Endodermal cell (in vitro differentiated cells): ENCODE results near the gene SND1. TPM values are rescaled to one million over a fixed set of nuclear protein-coding genes. Genes with fewer than 3 reads are reported as not detected.
A peak's percentile ranks its signal among the peaks of the same experiment; 100 is the strongest.

Experiments
- DNase-seq: peaks from one replicate; pipeline ENCODE4 v3.0.0-alpha.2; 2017
- H3K27ac ChIP-seq: 2 replicates; pipeline ENCODE4 v1.5.1; 2013; ENCODE audit warnings: mild to moderate bottlenecking, low read depth, low read length, moderate library complexity
- H3K27me3 ChIP-seq: 2 replicates; pipeline ENCODE4 v1.6.1; 2013; ENCODE audit warnings: mild to moderate bottlenecking, low read length, moderate library complexity; ENCODE audit not compliant: insufficient read depth, control insufficient read depth, poor library complexity, severe bottlenecking
- H3K36me3 ChIP-seq: 2 replicates; pipeline ENCODE4 v1.7.0; 2013; ENCODE audit warnings: mild to moderate bottlenecking, low read length, moderate library complexity; ENCODE audit not compliant: control insufficient read depth, insufficient read depth
- H3K4me1 ChIP-seq: one replicate; pipeline ENCODE4 v1.7.0; 2013; ENCODE audit warnings: low read length; ENCODE audit not compliant: control insufficient read depth, insufficient read depth
- H3K4me3 ChIP-seq: 2 replicates; pipeline ENCODE4 v1.5.1; 2013; ENCODE audit warnings: mild to moderate bottlenecking, low read length, moderate library complexity
- H3K9ac ChIP-seq: 2 replicates; pipeline ENCODE4 v1.6.1; 2013; ENCODE audit warnings: mild to moderate bottlenecking, low read length, moderate library complexity; ENCODE audit not compliant: poor library complexity, severe bottlenecking; ENCODE audit errors: extremely low read depth
- H3K9me3 ChIP-seq: 2 replicates; pipeline ENCODE4 v1.6.1; 2013; ENCODE audit warnings: mild to moderate bottlenecking, low read length, moderate library complexity; ENCODE audit not compliant: control insufficient read depth
- H3K27ac Mint-ChIP-seq: 2 replicates; pipeline ENCODE4 v1.8.0; 2020; ENCODE audit warnings: mixed read lengths
- H3K27me3 Mint-ChIP-seq: 2 replicates; pipeline ENCODE4 v1.8.0; 2021; ENCODE audit warnings: mild to moderate bottlenecking, mixed read lengths; ENCODE audit not compliant: insufficient read depth
- H3K36me3 Mint-ChIP-seq: 2 replicates; pipeline ENCODE4 v1.8.0; 2020; ENCODE audit warnings: low read depth, mixed read lengths
- H3K4me1 Mint-ChIP-seq: 2 replicates; pipeline ENCODE4 v1.8.0; 2020; ENCODE audit warnings: mixed read lengths
- H3K4me3 Mint-ChIP-seq: 2 replicates; pipeline ENCODE4 v1.8.0; 2020; ENCODE audit warnings: mild to moderate bottlenecking, moderate library complexity, mixed read lengths
- H3K9me3 Mint-ChIP-seq: 2 replicates; pipeline ENCODE4 v1.8.0; 2020; ENCODE audit warnings: mild to moderate bottlenecking, mixed read lengths
- CTCF ChIP-seq: fragments of 200-600 bp; sonication (generic); conservative IDR thresholded peaks from 2 replicates; pipeline ENCODE4 v1.5.0; 2021; ENCODE audit warnings: antibody characterized with exemption, mild to moderate bottlenecking
- WGBS, 2 experiments: methylation state at CpG; one replicate each; pipeline versions ENCODE4 v1.1.5 to v1.1.7; 2013; ENCODE audit warnings: missing lambda C conversion rate in 2 of 2, mixed read lengths in 1 of 2; ENCODE audit not compliant: insufficient coverage in 1 of 2, insufficient read length in 1 of 2; 5-methylcytosine and 5-hydroxymethylcytosine counted together
- total RNA-seq, 2 donors: library from RNA; stranded (reverse); fragmentation: NEBNext Ultra II Directional in 1 of 2; extraction: Animal tissue kit (Norgen Biotek cat#: 25700) in 1 of 2; gene quantifications; 2 replicates in 1 of 2; 3 replicates in 1 of 2; pipeline ENCODE4 v1.2.1, GENCODE V29; 2021

The SND1 gene
- total RNA-seq, 2 donors from 2014 or later: 240 to 267 TPM

DNA sequence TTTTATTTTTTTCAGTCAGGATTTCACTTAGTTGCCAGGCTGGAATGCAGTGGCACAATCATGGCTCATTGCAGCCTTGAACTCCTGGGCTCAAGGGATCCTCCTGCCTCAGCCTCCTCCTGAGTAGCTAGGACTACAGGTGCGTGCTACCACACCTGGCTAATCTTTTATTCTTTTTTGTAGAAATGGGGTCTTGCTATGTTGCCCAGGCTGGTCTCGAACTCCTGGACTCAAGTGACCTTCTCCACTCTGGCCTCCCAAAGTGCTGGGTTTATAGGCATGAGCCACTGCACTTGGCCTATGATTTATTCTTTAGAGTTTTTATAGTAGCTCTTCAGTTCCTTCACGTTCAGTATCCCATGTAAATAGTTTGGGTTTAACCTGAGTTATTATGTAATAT, 5.5 kb downstream of the SND1 start:
- no peak overlapping the region for H3K9ac ChIP-seq
- Mint-ChIP-seq H3K36me3 (peaks cover 24% of the 10 kb centered on the region), H3K4me3 (no peak overlapping the region), H3K4me1 (peaks cover 29% of the 10 kb centered on the region), H3K27me3 (no peaks in the 10 kb centered on the region), H3K27ac (no peak overlapping the region), H3K9me3 (no peaks in the 10 kb centered on the region)
- DNase-seq: no peak
- peaks cover 3% of the 10 kb centered on the region for H3K4me1 ChIP-seq
- peaks cover 64% of the 10 kb centered on the region for H3K36me3 ChIP-seq
- no peaks in the 10 kb centered on the region for H3K27me3 ChIP-seq
- no peaks in the 10 kb centered on the region for H3K9me3 ChIP-seq
- no peak for TF ChIP-seq CTCF
- WGBS, 2 experiments: 92 to 98% methylated on average over 2 to 3 of the region's 3 CpGs
- H3K4me3 ChIP-seq: no peak overlapping the region
- H3K27ac ChIP-seq: no peak overlapping the region

DNA sequence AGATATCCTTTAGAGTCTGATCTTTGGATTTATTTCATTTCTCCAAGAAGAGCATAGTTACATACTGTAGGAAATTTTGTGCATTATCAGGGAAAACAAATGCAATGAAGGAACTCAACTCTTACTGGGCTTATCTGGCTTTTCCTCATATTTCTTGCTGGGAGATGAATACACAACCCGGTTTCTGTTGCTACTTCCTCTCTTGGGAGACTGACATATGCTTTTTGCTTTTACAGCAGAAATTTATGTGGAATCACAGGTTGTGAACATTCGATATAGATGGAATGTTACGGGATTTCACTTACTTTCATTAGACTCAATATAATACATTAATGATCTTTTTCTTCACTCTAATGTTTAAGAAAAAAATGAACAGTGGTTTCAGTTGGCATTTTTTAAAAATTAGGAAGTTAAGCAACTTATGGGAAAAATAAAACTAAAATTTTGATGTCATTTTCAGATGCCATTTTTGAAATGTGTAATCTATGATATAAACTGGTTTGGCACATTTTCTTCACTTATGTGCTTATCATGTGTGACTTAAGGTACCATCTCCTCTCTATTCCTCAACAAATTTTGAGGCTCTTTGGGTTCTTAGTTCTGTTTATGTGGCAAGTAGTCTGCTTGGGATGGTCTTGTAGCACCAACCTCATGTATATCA, 7.1 kb downstream of the SND1 start:
- H3K4me1 Mint-ChIP-seq: peaks cover 29% of the 10 kb centered on the region
- no peak for TF ChIP-seq CTCF
- Histone ChIP-seq H3K27me3 (no peaks in the 10 kb centered on the region), H3K9ac (no peak overlapping the region), H3K4me3 (no peak overlapping the region), H3K9me3 (no peaks in the 10 kb centered on the region), H3K4me1 (peaks cover 3% of the 10 kb centered on the region), H3K27ac (no peak overlapping the region), H3K36me3 (peaks cover 66% of the 10 kb centered on the region)
- H3K27ac Mint-ChIP-seq: no peak overlapping the region
- H3K9me3 Mint-ChIP-seq: no peaks in the 10 kb centered on the region
- DNase-seq: no peak
- WGBS, 2 experiments: 95 to 100% methylated on average over 1 to 3 of the region's 3 CpGs
- H3K4me3 Mint-ChIP-seq: no peak overlapping the region
- peaks cover 31% of the 10 kb centered on the region for H3K36me3 Mint-ChIP-seq
- no peaks in the 10 kb centered on the region for H3K27me3 Mint-ChIP-seq

DNA sequence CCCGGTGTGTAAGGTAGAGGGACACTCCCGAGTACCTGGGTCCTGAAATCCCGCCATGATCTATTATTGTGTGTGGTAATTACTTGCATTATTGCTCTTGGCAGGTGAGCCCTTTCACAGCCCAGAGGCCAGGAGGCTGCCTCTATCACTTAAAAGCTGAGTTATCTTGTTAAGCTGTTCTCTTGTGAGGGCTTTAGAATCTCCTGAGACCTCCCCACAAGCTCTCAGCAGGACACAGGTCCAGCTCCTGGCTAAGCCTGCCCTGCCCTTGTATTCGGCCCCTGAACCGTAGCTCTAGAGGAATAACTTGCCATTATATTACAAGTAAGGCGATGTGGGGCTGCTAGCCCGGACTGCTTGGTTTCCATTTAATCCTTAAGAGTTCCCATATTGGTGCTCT, 13.9 kb downstream of the SND1 start:
- Histone ChIP-seq H3K27ac (no peak overlapping the region), H3K27me3 (no peaks in the 10 kb centered on the region), H3K9me3 (no peaks in the 10 kb centered on the region), H3K4me3 (peak overlapping the region; percentile 59), H3K36me3 (peaks cover 51% of the 10 kb centered on the region), H3K4me1 (peaks cover 4% of the 10 kb centered on the region), H3K9ac (no peak overlapping the region)
- Mint-ChIP-seq H3K9me3 (no peaks in the 10 kb centered on the region), H3K36me3 (peaks cover 32% of the 10 kb centered on the region), H3K4me1 (peaks cover 36% of the 10 kb centered on the region), H3K4me3 (peak overlapping the region; percentile 13), H3K27ac (peak overlapping the region; percentile 9), H3K27me3 (no peaks in the 10 kb centered on the region)
- WGBS, 2 experiments: 35 to 40% methylated on average over 3 to 7 of the region's 7 CpGs
- DNase-seq: peak; percentile 82
- TF ChIP-seq CTCF: no peak
